ENCODE results near the gene PTAFR.
A peak's percentile ranks its signal among the peaks of the same experiment; 100 is the strongest.

Gene PTAFR, protein sequence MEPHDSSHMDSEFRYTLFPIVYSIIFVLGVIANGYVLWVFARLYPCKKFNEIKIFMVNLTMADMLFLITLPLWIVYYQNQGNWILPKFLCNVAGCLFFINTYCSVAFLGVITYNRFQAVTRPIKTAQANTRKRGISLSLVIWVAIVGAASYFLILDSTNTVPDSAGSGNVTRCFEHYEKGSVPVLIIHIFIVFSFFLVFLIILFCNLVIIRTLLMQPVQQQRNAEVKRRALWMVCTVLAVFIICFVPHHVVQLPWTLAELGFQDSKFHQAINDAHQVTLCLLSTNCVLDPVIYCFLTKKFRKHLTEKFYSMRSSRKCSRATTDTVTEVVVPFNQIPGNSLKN

DNA sequence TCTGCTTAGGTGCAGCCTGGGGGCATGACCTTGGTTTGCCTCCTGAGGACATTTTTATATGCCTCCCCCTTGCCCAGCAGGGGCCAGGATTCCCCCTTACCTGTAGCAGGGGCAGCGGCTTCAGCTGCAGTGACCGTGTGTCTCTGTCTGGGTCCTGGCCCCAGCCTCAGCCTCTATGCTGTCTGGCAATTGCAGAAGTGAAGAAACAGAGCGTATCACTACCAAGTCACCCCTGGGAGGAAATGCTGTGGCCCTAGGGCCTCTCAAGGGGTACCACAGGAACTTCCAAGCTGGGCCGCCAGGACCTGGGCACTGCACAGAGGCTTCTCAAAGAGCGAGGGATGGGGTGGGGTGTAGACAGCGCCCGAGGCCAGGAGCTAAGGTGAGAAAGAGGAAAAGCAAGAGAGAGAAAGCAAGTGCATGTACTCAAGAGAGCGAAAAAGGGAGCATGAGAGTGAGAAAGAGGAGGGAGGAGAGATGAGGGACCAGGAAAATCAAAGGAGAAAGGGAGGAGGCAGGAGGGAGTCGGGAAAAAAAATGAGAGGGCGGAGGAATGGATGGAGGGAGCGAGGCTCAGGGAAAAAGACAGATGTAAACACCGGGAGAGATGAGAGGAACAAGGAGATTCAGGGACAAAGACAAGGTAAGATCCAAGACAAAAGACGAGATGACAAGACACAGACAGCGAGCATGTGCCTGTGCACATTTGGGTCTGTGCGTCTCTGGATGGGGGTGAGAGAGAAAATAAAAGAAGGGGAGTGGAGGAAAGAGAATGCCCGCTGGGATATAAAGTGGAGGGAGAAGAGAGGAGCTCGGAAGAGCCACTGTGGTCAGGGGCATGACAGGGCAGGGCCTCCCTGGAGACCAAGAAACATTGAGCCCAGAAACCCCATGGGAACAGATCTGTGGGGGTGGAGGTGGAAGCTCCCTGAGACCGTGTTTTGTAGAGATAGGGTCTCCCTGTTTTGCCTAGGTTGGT lies at the start of gene PTAFR:
PTAFR (minus strand) TSS at position 199 of the 979 bp plus-strand sequence. CDS start 25,669 bp downstream, outside the sequence.
- no peak for DNase-seq

DNA sequence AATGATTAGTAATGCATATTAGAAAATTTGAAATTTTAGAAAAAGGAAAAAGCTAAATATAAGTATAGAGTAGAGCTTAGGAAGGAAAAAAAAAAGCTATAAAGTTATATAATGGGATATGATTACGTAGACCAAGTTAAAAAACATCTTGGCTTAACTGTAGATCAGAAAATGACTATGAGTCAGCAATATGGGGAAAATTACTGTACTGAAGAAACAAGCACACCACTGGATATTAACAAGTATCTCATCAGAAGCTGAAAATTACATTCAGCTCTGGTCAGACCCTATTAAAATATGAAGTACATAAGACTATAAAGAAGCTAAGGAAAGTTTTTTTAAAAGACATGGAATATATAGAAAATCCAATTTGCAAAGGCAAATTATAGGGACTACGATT lies 36.8 kb upstream of the PTAFR start:
- DNase-seq = no peak

DNA sequence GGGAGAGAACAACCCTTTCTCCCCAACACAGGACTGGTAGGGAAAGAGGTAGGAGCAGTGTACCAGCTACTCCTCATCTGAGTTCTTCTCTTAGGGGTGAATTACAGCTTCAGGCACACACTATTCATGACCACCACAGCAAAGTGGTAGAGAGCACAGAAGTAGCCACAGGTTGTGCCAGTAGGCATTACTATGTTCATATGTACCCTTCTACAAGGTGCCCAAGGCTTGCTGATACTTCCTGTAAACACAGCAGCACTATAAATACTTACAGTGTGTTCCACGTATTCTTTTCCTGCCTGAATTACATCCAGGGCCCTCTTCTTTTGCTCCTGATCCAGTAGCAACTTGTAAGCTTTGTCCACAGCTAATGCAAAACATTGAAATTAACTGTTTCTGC lies 33.2 kb upstream of the PTAFR start:
- no peak for DNase-seq

DNA sequence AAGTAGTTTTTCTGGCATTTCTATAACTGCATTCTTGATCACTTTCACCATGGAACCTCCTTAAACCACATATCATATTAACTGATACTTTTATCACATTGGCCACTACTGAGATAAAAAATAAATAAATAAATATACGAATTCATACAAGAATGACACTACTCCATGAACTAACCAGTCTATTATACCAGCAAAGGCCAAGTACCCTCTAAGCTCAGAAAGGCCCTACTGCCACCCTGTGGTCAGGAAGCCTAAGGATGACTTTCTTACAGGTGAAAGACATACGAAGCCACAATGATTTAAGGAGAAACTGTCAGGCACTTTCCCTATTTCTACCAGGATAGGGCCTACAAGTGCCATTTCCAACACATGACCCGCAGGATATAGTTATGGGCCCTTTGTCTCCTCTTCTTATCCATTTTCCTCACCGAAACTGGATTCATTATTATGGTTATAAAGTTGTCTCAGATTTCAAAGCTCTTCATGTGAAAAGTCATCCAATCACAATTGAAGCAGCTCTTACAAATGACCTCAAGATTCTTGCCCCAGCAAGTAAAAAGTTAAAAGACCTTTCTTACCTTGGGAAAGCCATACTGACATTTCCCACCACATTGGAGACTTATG lies 32.4 kb upstream of the PTAFR start:
- peak; percentile 54 for DNase-seq

DNA sequence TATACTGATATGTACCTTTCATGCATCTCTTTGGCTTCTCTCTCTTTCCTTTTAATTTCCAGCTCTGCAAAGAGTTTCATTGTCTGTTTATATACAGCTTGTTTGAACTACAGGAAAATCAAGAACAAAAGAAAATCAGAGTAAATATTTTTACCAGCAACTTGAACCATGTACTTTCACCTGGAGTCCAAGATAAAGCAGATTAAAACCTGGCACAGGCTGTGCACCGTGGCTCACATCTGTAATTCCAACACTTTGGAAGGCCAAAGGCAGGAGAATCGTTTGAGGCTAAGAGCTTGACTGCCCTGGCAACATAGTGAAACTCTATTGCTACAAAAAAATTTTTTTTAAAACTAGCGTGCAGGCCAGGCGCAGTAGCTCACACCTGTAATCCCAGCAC lies 28.8 kb upstream of the PTAFR start:
- no peak for DNase-seq

DNA sequence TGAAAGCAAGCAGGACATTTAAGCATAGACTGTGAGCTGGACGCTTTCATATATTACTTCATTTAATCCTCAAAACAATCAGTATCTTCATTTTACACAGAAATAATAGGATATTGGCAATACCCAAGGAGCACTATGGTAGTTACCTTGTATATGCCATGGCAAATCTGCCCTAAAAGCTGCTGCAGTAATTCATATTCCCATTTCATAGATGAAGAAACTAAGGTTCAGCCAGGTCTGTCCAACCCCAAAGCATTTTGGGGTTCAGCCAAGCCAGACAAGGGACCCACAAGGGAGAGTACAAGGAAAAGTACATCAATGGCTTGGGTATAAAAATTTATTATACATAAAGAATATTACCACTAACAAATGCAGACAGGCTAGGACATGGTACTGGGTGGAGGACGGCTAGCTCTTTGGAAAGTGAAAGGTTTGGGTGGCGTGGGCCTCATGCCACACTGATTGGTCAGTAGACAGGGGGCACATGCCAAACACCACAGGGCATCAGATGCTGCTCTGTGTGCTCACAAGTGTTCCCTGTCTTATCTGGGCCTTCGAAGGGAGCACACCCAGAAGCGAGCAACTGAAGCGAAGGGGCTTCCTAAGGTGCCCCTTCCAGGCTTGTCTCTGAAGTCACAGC lies 23.9 kb upstream of the PTAFR start:
- DNase-seq = no peak

DNA sequence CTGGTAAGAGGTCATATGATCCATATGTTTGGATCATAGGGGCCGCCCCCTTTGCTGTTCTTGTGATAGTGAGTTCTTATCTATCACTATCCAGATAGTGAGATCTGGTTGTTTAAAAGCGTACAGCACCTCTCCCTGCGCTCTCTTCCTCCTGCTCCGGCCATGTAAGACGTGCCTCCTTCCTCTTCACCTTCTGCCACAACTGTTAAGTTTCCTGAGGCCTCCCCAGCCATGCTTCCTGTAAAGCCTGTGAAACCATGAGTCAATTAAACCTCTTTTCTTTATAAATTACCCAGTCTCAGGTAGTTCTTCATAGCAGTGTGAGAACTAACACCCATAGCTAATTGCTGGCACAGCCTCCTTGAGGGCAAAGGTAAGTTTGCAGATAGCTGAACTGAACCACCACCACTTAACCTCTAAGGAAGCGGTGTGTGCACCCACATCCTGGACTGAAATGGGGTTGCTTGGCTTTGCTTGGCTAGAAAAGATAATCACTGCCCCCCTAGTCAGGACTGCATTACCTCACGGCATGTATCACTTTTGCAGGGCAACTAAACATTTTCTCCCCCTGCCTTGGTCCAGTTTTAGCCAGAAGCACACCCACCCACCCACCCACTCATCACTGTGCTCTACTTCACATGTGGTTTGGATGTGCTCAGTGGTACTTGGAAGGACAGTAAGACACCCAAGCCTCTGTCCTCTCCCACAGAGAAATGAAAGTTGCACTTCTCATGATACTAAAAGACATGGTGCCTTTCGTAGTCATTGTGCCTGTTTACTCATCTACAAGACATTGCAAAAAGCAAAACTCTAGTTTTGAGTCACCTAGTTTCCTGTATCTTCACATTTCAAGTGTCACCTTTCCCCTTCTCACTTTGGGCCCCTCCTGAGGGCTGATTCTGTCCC lies 23.1 kb upstream of the PTAFR start:
- no peak for DNase-seq

DNA sequence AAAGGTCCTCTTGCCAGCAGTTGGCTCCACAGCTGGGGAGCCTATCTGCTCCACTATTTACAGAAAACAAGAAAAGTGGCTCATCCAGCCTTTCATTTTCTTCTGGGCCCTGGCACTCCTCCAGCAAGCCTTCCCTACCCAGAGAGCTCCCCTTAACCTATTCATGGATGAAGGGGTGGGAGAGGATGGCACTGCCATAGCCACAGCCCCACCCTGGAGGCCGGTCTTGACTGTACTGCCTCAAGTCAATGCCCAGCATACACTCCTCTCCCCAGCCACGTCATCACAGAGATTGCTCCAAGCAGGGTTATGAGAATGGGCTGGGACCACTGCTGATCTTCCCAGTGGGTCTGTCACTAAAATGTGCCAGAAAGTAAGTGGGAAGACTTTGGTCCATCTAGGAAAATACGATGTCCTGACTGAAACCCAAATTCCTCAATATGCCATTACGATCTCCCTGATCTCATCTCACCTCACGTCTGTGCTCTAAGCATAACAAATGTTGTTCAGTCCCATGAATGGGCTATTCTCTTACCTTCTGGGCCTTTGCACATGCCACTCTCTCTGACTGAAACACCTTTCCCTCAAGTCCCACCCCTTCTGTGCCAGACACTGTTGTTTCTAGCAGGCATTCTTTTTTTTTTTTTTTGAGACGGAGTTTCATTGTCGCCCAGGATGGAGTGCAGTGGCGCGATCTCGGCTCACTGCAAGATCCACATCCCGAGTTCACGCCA lies 21.4 kb upstream of the PTAFR start:
- no peak for DNase-seq

DNA sequence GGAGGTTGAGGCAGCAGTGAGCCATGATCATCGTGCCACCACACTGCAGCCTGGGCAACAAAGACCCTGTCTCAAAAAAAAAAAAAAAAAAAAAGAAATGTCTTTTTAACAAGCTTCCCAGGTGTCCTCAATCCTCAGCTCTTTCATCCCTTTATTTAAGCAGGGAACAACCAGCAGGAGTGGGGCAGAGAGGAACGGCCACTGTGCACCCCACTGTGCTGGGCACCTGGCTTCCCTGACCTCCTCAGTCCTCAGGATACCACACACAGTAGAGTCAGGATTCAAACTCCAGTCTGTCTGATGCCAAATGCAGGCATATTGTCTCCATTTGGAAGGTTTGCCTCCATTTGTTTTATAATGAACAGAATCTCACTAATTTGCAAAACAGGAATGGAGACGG lies 19.8 kb upstream of the PTAFR start:
- DNase-seq = no peak

DNA sequence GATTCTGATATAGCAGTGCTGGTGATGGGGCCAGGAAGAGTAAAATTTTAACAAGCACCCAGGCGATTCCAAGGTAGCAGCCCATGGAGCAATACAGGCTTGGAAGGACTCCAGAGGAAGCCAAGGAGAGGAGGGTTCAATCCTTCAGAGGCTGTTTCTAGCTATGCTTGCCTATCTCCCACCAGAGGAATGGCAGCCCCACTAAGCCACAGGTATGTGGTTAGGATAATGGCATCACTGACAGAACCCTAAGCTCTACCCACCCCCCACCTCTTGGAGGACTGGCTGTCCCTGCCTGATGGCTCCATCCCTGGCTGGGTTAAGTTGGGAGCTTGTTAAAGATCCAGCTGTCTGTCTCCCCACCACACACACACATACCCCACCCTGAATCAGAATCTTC lies 19.3 kb upstream of the PTAFR start:
- no peak for DNase-seq

DNA sequence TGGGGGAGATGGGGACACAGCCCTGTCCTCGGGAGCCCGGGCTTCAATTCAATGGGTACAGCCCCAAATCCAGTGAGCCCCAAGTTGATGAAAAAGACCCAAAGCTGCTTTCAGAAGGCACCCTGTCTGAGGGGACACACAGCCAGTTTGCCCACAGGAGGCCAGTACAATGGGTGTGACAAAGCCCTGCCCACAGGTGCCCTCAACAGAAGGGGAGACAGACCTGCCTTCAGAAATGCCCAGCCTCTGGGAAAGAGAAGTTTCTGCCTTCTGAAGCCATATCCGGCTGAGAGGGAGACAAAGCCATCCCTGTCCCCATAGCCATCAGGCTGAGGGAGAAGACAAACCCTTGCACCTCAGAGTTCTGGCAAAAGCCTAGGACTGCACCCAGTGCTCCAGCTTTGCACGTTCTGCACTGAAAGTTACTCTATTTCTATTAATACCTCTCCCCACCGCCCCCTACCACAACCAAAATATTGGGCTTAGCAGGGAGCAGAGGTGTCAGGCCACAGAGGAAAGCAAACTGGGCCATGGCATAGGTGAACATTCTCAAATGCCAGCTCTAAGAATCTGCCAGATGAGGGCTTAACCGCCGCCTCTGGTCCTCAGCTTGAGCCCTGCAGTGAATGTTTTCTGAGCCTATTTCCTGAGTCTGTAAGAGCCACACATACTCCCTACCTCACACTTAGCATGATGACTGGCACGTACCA lies 18.0 kb upstream of the PTAFR start:
- DNase-seq = no peak

DNA sequence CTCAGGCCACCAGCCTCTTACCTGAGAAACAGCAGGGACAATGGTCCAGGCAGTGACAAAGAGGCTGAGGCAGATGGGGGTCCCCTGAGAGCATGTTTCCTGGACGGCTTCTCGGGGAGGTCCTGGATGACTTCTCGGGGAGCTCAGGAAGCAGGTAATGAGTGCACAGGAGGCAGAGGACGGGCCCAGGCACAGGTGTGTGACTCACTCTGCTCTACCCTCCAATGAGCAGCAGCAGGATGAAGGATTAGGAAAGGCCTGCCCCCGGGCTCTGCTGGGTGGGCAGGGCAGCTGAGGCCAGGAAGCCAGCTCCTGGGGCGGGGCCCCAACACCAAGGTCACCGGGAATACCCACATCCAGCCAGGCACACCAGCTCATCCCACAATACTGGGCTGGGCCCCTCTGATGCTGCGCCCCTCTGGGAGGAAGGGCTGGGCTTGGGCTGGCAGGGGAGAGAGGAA lies 17.2 kb upstream of the PTAFR start:
- no peak for DNase-seq

DNA sequence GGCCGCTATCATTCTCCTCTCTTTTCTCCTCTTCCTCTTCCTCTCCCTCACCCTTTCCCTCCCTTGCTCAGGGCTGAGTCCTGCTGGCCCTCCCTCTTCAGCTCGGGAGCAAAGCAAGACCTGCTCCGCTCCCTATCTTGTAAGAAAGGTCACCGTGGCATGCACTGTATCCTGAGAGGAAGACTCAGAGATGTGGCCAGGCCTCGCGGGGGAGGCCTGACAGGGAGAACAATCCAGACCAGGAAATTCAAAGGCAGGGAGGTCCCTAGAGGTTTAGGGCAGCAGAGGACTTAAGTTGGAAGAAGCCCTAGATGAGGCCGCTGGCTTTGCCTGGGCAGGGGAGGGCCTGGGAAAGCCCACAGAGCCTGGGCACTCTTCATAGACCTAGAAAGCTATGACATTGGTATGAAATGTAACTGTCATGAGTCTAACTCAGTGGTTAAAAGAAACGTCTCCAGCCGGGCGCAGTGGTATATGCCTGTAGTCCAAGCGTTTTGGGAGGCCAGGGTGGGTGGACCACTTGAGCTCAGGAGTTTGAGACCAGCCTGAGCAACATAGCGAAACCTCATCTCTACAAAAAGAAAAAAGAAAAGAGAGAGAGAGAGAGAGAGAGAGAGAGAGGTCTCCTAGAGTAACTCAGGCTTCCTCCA lies 14.6 kb upstream of the PTAFR start:
- DNase-seq = no peak

DNA sequence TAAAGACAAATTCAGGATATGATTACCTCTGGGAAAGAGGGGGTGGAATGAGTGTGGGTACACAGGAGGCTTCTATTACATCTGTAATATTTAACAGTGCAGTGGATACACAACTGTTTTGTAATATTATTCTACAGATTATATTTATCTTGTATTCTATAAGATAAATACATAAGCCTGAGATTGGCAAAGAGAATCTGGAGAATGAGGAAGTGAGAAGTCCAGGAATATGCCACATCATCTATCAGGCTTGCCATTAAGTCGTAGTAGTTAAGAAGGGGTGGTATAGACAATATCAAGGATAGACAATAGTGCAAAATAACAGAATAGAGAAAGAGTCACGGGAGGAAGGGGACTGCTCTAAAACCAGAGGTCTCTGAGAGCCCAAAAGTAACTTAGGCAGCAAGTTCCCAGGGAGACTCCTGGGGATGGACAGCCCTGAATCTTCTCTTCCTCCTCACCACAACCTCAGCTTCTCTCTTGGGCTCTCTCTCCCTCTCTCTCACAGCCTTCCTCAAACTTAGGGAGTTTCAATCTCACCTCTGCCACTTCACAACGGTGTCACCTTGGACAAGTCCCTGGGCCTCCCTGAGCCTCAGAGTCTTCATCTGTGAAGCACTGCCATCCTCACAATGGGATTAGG lies 14.0 kb upstream of the PTAFR start:
- DNase-seq = no peak

DNA sequence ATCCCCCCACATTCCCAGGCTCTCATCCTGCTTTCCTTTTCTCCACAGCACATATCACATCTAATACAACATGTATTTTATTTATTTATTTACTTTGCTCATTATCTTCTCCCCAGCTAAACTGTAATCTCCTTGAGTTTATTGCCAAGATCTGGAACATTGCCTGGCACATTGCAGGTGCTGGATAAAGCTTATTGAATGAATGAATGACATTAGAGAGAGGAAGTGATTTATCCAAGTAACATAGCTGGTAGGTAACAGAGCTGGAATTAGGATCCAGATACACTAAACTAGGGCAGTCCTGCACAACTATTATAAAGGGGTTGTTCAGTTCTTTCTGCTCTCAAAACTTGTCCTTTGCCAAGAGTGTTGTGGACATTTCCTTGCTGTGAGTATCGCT lies 8.6 kb upstream of the PTAFR start:
- no peak for DNase-seq

DNA sequence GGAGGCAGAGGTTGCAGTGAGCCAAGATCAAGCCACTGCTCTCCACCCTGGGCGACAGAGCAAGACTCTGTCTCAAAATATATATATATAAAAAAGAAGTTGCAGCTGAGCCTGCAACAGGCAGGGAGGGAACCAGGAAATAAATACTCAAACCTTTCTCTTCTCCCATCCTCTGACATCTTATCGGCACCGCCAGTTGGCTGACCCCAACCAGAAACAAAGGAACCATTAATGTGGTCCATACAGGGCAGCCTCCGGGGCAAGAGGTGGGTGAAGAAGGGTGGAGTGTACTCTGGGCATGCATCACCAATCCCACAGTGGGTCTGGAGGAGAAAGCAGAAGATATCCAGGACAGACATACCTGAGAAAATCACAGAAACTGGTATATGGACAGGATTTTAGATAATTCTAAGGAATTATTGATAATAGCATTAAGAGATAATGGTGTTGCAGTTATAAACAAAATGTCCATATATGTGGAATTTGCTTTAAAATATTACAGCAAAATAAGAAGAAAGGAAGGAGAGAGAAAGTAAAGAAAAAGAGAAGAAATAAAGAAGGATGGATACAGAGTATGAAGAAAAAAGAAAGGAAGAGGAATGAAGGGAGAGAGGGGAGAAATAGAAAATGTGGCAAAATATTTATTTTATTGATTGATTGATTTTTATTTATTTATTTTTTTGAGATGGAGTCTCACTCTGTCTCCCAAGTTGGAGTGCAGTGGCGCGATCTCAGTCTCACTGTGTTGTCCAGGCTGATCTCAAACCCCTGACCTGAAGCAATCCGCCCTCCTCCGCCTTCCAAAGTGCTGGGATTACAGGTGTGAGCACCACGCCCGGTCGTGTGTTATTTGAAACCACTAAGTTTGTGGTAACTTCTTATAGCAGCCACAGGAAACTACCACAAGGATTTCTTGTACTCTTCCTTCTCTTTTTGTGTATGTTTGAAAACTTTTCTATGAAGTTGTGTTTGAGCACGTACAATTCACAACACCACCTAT lies 4.1 kb upstream of the PTAFR start:
- no peak for DNase-seq

DNA sequence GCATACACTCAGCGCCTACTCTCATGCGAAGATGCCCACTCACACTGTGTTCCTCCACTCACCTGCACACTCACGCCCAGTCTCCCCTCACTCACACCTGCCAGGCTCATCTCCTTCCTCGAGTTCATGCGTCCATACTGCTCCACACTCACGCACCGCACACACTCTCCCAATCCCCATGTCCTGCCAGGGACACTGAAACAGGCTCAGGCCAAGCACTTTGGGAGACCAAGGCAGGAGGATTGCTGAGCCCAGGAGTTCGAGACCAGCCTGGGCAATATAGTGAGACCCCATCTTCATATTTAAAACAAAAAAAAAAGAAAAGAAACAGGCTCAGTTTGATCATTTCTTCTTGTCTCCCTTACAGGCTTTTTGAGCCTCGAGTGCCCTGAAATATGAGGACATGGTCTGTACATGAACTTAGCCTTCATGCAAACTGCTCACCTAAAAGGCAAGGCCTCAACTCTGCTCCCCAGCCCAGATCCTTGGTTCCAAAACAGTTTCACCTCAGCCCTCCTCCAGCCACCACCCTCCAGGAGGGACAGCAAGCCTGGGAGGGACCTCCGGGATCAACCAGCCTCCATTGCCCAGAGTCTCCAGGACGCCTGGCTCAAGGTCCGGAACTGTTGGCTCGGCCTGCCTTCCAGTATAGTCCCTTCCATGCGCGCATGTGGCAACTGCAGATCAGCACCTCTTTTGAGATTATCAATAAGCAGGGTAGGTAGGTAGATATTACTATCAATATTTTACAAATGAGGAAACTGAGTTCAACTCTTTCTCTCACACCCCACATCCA lies 2.4 kb upstream of the PTAFR start:
- no peak for DNase-seq
